WTC11 (cell line): ENCODE measurements around the gene PLXNB1. TPM values are rescaled to one million over a fixed set of nuclear protein-coding genes. Genes with fewer than 3 reads are reported as not detected.
A peak's percentile ranks its signal among the peaks of the same experiment; 100 is the strongest.

Experiments
- ATAC-seq: fragments of 200-7000 bp; cut with Tn5 transposase; 2 replicates; pipeline ENCODE4 v1.10.0; 2021; ENCODE audit warnings: mild to moderate bottlenecking, moderate library complexity
- CTCF ChIA-PET: fragments of 300-600 bp; sonication (Branson Sonifier 250); formaldehyde crosslinking; loops from one replicate; lab custom pipeline; 2021; ENCODE audit warnings: antibody characterized with exemption; lab: Charles Lee
- POLR2A ChIA-PET: fragments of 350-600 bp; sonication (Branson Sonifier 250); formaldehyde crosslinking; loops from one replicate; lab custom pipeline; 2021; ENCODE audit warnings: antibody characterized with exemption; lab: Charles Lee
- DNase-seq: peaks from one replicate; pipeline ENCODE4 v3.0.0; 2021; ENCODE audit warnings: low spot score
- H3K27ac Mint-ChIP-seq: 2 replicates; pipeline ENCODE4 v1.8.0; 2021; ENCODE audit warnings: mixed read lengths
- H3K27me3 Mint-ChIP-seq: 2 replicates; pipeline ENCODE4 v1.8.0; 2021; ENCODE audit warnings: low read depth, mild to moderate bottlenecking, moderate library complexity, mixed read lengths
- H3K36me3 Mint-ChIP-seq: 2 replicates; pipeline ENCODE4 v1.8.0; 2021; ENCODE audit warnings: mixed read lengths
- H3K4me1 Mint-ChIP-seq: 2 replicates; pipeline ENCODE4 v1.8.0; 2022; ENCODE audit warnings: mixed read lengths
- H3K4me3 Mint-ChIP-seq: 2 replicates; pipeline ENCODE4 v1.8.0; 2021; ENCODE audit warnings: mild to moderate bottlenecking, moderate library complexity, mixed read lengths
- H3K9me3 Mint-ChIP-seq: 2 replicates; pipeline ENCODE4 v1.8.0; 2021; ENCODE audit warnings: mixed read lengths
- ELF4 ChIP-seq: sonication (generic); formaldehyde crosslinking; IDR thresholded peaks from 2 replicates; pipeline ENCODE4 v1.8.1; 2022; ENCODE audit warnings: low read depth, mild to moderate bottlenecking, moderate library complexity, missing genetic modification reagents
- ESRRA ChIP-seq: sonication (generic); formaldehyde crosslinking; IDR thresholded peaks from 2 replicates; pipeline ENCODE4 v1.8.1; 2022; ENCODE audit warnings: mild to moderate bottlenecking, missing genetic modification reagents, borderline replicate concordance
- GTF2I ChIP-seq: fragments of 250-450 bp; sonication (Bioruptor Pico); conservative IDR thresholded peaks from 2 replicates; pipeline ENCODE4 v1.4.0; 2021; ENCODE audit warnings: mild to moderate bottlenecking
- JUN ChIP-seq: sonication (generic); formaldehyde crosslinking; IDR thresholded peaks from 2 replicates; pipeline ENCODE4 v1.8.0; 2023; ENCODE audit warnings: mild to moderate bottlenecking, missing genetic modification reagents
- MXD4 ChIP-seq: fragments of 250-450 bp; sonication (Bioruptor Pico); IDR thresholded peaks from 2 replicates; pipeline ENCODE4 v1.8.0; 2021; ENCODE audit warnings: mild to moderate bottlenecking, moderate library complexity, borderline replicate concordance
- NFATC4 ChIP-seq: fragments of 250-450 bp; sonication (Bioruptor Pico); IDR thresholded peaks from 2 replicates; pipeline ENCODE4 v1.9.0; 2021; ENCODE audit warnings: mild to moderate bottlenecking
- RELA ChIP-seq: sonication (generic); formaldehyde crosslinking; IDR thresholded peaks from 2 replicates; pipeline ENCODE4 v1.8.1; 2022; ENCODE audit warnings: missing genetic modification reagents, mild to moderate bottlenecking, borderline replicate concordance
- ZNF671 ChIP-seq: fragments of 250-450 bp; sonication (Bioruptor Pico); IDR thresholded peaks from 2 replicates; pipeline ENCODE4 v1.8.0; 2021; ENCODE audit warnings: mild to moderate bottlenecking
- total RNA-seq: library from RNA; stranded (reverse); gene quantifications from 3 replicates; pipeline ENCODE4 v1.2.3, GENCODE V29; 2021
- TF ChIP-seq, protein P1 (sequence below): fragments of 250-450 bp; sonication (Bioruptor Pico); IDR thresholded peaks from 2 replicates; pipeline ENCODE4 v1.9.0; 2021; ENCODE audit warnings: mild to moderate bottlenecking
- TF ChIP-seq, protein P2 (sequence below): sonication (generic); formaldehyde crosslinking; IDR thresholded peaks from 2 replicates; pipeline ENCODE4 v1.8.0; 2022; ENCODE audit warnings: mild to moderate bottlenecking, missing genetic modification reagents
- TF ChIP-seq, protein P3 (sequence below): fragments of 250-450 bp; sonication (Bioruptor Pico); IDR thresholded peaks from 2 replicates; pipeline ENCODE4 v1.8.0; 2021; ENCODE audit warnings: mild to moderate bottlenecking
- TF ChIP-seq, protein P4 (sequence below): sonication (generic); formaldehyde crosslinking; IDR thresholded peaks from 2 replicates; pipeline ENCODE4 v1.8.1; 2022; ENCODE audit warnings: missing genetic modification reagents, borderline replicate concordance
- TF ChIP-seq, protein P5 (sequence below): sonication (generic); formaldehyde crosslinking; IDR thresholded peaks from 2 replicates; pipeline ENCODE4 v1.8.0; 2023; ENCODE audit warnings: mild to moderate bottlenecking, missing genetic modification reagents
- TF ChIP-seq, protein P6 (sequence below): fragments of 250-450 bp; sonication (Bioruptor Pico); IDR thresholded peaks from 2 replicates; pipeline ENCODE4 v1.9.0; 2021; ENCODE audit warnings: moderate library complexity, mild to moderate bottlenecking, inconsistent platforms, borderline replicate concordance
- TF ChIP-seq, protein P7 (sequence below): sonication (generic); formaldehyde crosslinking; IDR thresholded peaks from 2 replicates; pipeline ENCODE4 v1.8.1; 2022; ENCODE audit warnings: mild to moderate bottlenecking, moderate library complexity, missing genetic modification reagents
- TF ChIP-seq, protein P8 (sequence below): sonication (generic); formaldehyde crosslinking; IDR thresholded peaks from 2 replicates; pipeline ENCODE4 v1.8.0; 2023; ENCODE audit warnings: missing genetic modification reagents, mild to moderate bottlenecking, borderline replicate concordance

Gene PLXNB1
- total RNA-seq, 1 experiment from 2014 or later, result 143 TPM

DNA sequence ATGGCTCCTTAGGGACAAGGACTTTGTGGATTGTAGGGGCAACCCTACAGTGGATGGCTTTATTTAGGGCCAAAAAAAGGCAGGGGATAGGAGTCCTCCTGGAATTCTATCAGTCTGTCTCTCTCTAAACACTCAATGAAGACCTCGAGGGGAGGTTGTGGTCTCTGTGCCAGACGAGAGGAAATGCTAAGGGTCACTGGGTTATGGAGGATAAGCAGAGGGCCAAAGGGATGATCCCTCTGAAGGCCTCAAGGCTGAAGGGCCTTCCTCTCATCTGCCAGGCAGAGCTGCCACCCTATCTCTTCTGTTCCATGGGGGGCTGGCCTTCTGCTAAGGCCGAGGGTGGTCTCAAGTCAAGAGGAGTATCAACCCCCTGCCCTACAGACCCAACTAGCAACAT, 27.0 kb downstream of the PLXNB1 start (continued):
- TF ChIP-seq, protein P1, sequence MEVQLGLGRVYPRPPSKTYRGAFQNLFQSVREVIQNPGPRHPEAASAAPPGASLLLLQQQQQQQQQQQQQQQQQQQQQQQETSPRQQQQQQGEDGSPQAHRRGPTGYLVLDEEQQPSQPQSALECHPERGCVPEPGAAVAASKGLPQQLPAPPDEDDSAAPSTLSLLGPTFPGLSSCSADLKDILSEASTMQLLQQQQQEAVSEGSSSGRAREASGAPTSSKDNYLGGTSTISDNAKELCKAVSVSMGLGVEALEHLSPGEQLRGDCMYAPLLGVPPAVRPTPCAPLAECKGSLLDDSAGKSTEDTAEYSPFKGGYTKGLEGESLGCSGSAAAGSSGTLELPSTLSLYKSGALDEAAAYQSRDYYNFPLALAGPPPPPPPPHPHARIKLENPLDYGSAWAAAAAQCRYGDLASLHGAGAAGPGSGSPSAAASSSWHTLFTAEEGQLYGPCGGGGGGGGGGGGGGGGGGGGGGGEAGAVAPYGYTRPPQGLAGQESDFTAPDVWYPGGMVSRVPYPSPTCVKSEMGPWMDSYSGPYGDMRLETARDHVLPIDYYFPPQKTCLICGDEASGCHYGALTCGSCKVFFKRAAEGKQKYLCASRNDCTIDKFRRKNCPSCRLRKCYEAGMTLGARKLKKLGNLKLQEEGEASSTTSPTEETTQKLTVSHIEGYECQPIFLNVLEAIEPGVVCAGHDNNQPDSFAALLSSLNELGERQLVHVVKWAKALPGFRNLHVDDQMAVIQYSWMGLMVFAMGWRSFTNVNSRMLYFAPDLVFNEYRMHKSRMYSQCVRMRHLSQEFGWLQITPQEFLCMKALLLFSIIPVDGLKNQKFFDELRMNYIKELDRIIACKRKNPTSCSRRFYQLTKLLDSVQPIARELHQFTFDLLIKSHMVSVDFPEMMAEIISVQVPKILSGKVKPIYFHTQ (CRISPR knock-in tag), result no peak
- TF ChIP-seq RELA (CRISPR knock-in tag) (no peak), NFATC4 (CRISPR knock-in tag) (no peak), ZNF671 (CRISPR knock-in tag) (no peak), ELF4 (CRISPR knock-in tag) (no peak)
- TF ChIP-seq, protein P2, sequence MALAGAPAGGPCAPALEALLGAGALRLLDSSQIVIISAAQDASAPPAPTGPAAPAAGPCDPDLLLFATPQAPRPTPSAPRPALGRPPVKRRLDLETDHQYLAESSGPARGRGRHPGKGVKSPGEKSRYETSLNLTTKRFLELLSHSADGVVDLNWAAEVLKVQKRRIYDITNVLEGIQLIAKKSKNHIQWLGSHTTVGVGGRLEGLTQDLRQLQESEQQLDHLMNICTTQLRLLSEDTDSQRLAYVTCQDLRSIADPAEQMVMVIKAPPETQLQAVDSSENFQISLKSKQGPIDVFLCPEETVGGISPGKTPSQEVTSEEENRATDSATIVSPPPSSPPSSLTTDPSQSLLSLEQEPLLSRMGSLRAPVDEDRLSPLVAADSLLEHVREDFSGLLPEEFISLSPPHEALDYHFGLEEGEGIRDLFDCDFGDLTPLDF (CRISPR knock-in tag), result no peak
- TF ChIP-seq, protein P3, sequence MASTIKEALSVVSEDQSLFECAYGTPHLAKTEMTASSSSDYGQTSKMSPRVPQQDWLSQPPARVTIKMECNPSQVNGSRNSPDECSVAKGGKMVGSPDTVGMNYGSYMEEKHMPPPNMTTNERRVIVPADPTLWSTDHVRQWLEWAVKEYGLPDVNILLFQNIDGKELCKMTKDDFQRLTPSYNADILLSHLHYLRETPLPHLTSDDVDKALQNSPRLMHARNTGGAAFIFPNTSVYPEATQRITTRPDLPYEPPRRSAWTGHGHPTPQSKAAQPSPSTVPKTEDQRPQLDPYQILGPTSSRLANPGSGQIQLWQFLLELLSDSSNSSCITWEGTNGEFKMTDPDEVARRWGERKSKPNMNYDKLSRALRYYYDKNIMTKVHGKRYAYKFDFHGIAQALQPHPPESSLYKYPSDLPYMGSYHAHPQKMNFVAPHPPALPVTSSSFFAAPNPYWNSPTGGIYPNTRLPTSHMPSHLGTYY (CRISPR knock-in tag), result no peak
- TF ChIP-seq, protein P4, sequence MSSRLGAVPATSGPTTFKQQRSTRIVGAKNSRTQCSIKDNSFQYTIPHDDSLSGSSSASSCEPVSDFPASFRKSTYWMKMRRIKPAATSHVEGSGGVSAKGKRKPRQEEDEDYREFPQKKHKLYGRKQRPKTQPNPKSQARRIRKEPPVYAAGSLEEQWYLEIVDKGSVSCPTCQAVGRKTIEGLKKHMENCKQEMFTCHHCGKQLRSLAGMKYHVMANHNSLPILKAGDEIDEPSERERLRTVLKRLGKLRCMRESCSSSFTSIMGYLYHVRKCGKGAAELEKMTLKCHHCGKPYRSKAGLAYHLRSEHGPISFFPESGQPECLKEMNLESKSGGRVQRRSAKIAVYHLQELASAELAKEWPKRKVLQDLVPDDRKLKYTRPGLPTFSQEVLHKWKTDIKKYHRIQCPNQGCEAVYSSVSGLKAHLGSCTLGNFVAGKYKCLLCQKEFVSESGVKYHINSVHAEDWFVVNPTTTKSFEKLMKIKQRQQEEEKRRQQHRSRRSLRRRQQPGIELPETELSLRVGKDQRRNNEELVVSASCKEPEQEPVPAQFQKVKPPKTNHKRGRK (CRISPR knock-in tag), result no peak
- TF ChIP-seq, protein P5, sequence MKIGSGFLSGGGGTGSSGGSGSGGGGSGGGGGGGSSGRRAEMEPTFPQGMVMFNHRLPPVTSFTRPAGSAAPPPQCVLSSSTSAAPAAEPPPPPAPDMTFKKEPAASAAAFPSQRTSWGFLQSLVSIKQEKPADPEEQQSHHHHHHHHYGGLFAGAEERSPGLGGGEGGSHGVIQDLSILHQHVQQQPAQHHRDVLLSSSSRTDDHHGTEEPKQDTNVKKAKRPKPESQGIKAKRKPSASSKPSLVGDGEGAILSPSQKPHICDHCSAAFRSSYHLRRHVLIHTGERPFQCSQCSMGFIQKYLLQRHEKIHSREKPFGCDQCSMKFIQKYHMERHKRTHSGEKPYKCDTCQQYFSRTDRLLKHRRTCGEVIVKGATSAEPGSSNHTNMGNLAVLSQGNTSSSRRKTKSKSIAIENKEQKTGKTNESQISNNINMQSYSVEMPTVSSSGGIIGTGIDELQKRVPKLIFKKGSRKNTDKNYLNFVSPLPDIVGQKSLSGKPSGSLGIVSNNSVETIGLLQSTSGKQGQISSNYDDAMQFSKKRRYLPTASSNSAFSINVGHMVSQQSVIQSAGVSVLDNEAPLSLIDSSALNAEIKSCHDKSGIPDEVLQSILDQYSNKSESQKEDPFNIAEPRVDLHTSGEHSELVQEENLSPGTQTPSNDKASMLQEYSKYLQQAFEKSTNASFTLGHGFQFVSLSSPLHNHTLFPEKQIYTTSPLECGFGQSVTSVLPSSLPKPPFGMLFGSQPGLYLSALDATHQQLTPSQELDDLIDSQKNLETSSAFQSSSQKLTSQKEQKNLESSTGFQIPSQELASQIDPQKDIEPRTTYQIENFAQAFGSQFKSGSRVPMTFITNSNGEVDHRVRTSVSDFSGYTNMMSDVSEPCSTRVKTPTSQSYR (CRISPR knock-in tag), result no peak
- TF ChIP-seq, protein P6, sequence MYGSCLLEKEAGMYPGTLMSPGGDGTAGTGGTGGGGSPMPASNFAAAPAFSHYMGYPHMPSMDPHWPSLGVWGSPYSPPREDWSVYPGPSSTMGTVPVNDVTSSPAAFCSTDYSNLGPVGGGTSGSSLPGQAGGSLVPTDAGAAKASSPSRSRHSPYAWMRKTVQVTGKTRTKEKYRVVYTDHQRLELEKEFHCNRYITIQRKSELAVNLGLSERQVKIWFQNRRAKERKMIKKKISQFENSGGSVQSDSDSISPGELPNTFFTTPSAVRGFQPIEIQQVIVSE, result no peak
- TF ChIP-seq, protein P7, sequence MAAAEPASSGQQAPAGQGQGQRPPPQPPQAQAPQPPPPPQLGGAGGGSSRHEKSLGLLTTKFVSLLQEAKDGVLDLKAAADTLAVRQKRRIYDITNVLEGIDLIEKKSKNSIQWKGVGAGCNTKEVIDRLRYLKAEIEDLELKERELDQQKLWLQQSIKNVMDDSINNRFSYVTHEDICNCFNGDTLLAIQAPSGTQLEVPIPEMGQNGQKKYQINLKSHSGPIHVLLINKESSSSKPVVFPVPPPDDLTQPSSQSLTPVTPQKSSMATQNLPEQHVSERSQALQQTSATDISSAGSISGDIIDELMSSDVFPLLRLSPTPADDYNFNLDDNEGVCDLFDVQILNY, result no peak

DNA sequence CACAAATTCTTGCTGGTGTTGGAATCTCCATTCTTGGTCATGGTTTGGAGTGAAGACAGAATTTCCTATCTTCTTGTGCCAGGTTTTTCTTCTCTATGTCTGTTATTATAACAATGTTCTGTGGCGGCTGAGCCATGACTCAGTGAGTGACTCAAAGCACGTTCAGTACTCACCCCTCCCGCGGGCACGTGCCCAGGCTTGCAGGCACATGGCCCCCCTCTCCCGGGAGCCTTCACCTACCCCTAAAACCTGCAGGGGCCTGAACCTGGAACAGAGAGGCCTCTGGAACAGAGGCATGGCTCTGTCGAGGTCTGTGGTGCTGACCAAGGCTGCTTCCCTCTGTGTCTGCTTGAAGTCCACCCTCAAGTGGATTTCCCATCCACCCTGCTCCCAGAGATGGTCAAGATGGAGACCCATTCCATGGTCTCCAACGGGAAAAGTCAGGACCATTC, 27.6 kb downstream of the PLXNB1 start:
- ChIA-PET CTCF (interaction anchor here (1.7 to 7.8 kb wide), 4 partner anchors 10 to 44 kb away, joined by 15 to 378 read pairs (median 80); partner anchors contain the start of genes ATRIP and PLXNB1), POLR2A (no interaction called here)
- Mint-ChIP-seq H3K36me3 (peaks cover 45% of the 10 kb centered on the region), H3K4me3 (no peak overlapping the region), H3K27ac (peak overlapping the region; percentile 36), H3K9me3 (0 out of 2 replicates have a peak, but pooled peaks cover 3% of the 10 kb centered on the region), H3K27me3 (no peaks in the 10 kb centered on the region; the same call in 1 of the 2 replicates), H3K4me1 (peaks cover 11% of the 10 kb centered on the region)
- DNase-seq, result no peak
- no peak for ATAC-seq
- TF ChIP-seq GTF2I (CRISPR knock-in tag) (no peak), JUN (CRISPR knock-in tag) (no peak), ESRRA (CRISPR knock-in tag) (no peak), MXD4 (CRISPR knock-in tag) (no peak)
- TF ChIP-seq, protein P8, sequence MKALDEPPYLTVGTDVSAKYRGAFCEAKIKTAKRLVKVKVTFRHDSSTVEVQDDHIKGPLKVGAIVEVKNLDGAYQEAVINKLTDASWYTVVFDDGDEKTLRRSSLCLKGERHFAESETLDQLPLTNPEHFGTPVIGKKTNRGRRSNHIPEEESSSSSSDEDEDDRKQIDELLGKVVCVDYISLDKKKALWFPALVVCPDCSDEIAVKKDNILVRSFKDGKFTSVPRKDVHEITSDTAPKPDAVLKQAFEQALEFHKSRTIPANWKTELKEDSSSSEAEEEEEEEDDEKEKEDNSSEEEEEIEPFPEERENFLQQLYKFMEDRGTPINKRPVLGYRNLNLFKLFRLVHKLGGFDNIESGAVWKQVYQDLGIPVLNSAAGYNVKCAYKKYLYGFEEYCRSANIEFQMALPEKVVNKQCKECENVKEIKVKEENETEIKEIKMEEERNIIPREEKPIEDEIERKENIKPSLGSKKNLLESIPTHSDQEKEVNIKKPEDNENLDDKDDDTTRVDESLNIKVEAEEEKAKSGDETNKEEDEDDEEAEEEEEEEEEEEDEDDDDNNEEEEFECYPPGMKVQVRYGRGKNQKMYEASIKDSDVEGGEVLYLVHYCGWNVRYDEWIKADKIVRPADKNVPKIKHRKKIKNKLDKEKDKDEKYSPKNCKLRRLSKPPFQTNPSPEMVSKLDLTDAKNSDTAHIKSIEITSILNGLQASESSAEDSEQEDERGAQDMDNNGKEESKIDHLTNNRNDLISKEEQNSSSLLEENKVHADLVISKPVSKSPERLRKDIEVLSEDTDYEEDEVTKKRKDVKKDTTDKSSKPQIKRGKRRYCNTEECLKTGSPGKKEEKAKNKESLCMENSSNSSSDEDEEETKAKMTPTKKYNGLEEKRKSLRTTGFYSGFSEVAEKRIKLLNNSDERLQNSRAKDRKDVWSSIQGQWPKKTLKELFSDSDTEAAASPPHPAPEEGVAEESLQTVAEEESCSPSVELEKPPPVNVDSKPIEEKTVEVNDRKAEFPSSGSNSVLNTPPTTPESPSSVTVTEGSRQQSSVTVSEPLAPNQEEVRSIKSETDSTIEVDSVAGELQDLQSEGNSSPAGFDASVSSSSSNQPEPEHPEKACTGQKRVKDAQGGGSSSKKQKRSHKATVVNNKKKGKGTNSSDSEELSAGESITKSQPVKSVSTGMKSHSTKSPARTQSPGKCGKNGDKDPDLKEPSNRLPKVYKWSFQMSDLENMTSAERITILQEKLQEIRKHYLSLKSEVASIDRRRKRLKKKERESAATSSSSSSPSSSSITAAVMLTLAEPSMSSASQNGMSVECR (CRISPR knock-in tag), result no peak
